GM12878 (cell line): ENCODE results near the gene WDR43. TPM values are rescaled to one million over a fixed set of nuclear protein-coding genes. Genes with fewer than 3 reads are reported as not detected.

Experiments used
- ATAC-seq: fragments of 200-7000 bp; cut with Tn5 transposase; 3 replicates; pipeline ENCODE4 v1.9.1; 2020; ENCODE audit warnings: mild to moderate bottlenecking, moderate library complexity
- BruUV-seq: library from RNA; stranded (reverse); fragments of 400-500 nt; replicated peaks from 2 replicates; lab custom pipeline; 2021; lab: Mats Ljungman, UMichigan
- CTCF ChIA-PET: fragments of 300-600 bp; sonication (Branson Sonifier 250); formaldehyde crosslinking; extraction: SDS; loops from one replicate; lab custom pipeline; 2021; ENCODE audit warnings: inconsistent platforms; lab: Yijun Ruan, JAX
- POLR2A ChIA-PET: fragments of 350-600 bp; formaldehyde crosslinking; extraction: SDS; loops from one replicate; lab custom pipeline; 2021; ENCODE audit warnings: inconsistent platforms; lab: Charles Lee
- RAD21 ChIA-PET: fragments of 300-600 bp; sonication (Branson Sonifier 250); formaldehyde crosslinking; loops from one replicate; lab custom pipeline; 2023; ENCODE audit warnings: antibody characterized with exemption; ENCODE audit not compliant: unreplicated experiment; lab: Charles Lee
- SMC1A ChIA-PET: fragments of 300-600 bp; sonication (Branson Sonifier 250); formaldehyde crosslinking; loops from one replicate; lab custom pipeline; 2023; ENCODE audit not compliant: unreplicated experiment, uncharacterized antibody; lab: Charles Lee
- DNase-seq: peaks from one replicate; pipeline ENCODE4 v3.0.0-alpha.2; 2011; ENCODE audit warnings: low read depth, low spot score
- FAIRE-seq: peaks from 3 replicates; lab custom pipeline; 2011; peaks lifted over from hg19 to GRCh38; lab: Jason Lieb, UNC
- H2AFZ ChIP-seq: 2 replicates; pipeline ENCODE4 v1.6.0; 2011; ENCODE audit warnings: low read depth, low read length, control low read depth; ENCODE audit not compliant: control insufficient read depth
- H3K27ac ChIP-seq: 2 replicates; pipeline ENCODE4 v1.5.1; 2011; ENCODE audit warnings: control low read depth; ENCODE audit not compliant: control insufficient read depth, insufficient read depth
- H3K27me3 ChIP-seq, 2 experiments: replicated peaks in 1 of 2; 2 replicates each; pipeline versions ENCODE4 v1.6.0 to v1.6.1; 2011; ENCODE audit warnings: low read length in 1 of 2; ENCODE audit not compliant: control insufficient read depth in 2 of 2, insufficient read depth in 2 of 2
- H3K36me3 ChIP-seq, 2 experiments: 2 replicates each; pipeline ENCODE4 v1.5.1; 2011; ENCODE audit warnings: low read length in 1 of 2; ENCODE audit not compliant: control insufficient read depth in 2 of 2, insufficient read depth in 2 of 2
- H3K4me1 ChIP-seq: 2 replicates; pipeline ENCODE4 v1.6.1; 2011; ENCODE audit warnings: mild to moderate bottlenecking, low read length, moderate library complexity, mixed read lengths; ENCODE audit not compliant: control insufficient read depth, insufficient read depth
- H3K4me2 ChIP-seq: 2 replicates; pipeline ENCODE4 v1.6.0; 2011; ENCODE audit warnings: control low read depth; ENCODE audit not compliant: control insufficient read depth, insufficient read depth
- H3K4me3 ChIP-seq: fragments of 200-600 bp; sonication (generic); 2 replicates; pipeline ENCODE4 v1.5.1; 2016
- H3K79me2 ChIP-seq: 2 replicates; pipeline ENCODE4 v1.6.0; 2011; ENCODE audit warnings: low read length; ENCODE audit not compliant: control insufficient read depth, insufficient read depth
- H3K9ac ChIP-seq: 2 replicates; pipeline ENCODE4 v1.8.0; 2011; ENCODE audit warnings: low read length, control low read depth, mixed read lengths; ENCODE audit not compliant: control insufficient read depth, insufficient read depth
- H3K9me3 ChIP-seq: replicated peaks from 3 replicates; pipeline ENCODE4 v1.5.1; 2011; ENCODE audit warnings: mild to moderate bottlenecking, low read length; ENCODE audit not compliant: control insufficient read depth, insufficient read depth
- H4K20me1 ChIP-seq: 2 replicates; pipeline ENCODE4 v1.6.0; 2011; ENCODE audit not compliant: control insufficient read depth, insufficient read depth
- CBX5 ChIP-seq: sonication (generic); IDR thresholded peaks from 2 replicates; pipeline ENCODE4 v1.6.1; 2016; ENCODE audit warnings: low read depth, moderate library complexity, mild to moderate bottlenecking, inconsistent platforms
- CEBPZ ChIP-seq: fragments of 150-350 bp; IDR thresholded peaks from 2 replicates; pipeline ENCODE4 v1.6.1; 2016; ENCODE audit warnings: low read depth, low read length
- E2F4 ChIP-seq: IDR thresholded peaks from 2 replicates; pipeline ENCODE4 v1.6.1; 2012; ENCODE audit warnings: low read depth, low read length, improper control_type of control experiment
- ETV6 ChIP-seq, 2 experiments: fragments of 450-650 bp in 1 of 2; IDR thresholded peaks in 1 of 2; conservative IDR thresholded peaks in 1 of 2; 2 replicates each; pipeline ENCODE4 v1.6.1; 2014; ENCODE audit warnings: antibody characterized with exemption in 1 of 2, borderline replicate concordance in 1 of 2, low read depth in 1 of 2, mild to moderate bottlenecking in 1 of 2, moderate library complexity in 1 of 2
- FOXM1 ChIP-seq: IDR thresholded peaks from 2 replicates; pipeline ENCODE4 v1.6.1; 2012; ENCODE audit warnings: low read depth, mild to moderate bottlenecking, inconsistent platforms, low read length, moderate library complexity
- HDAC6 ChIP-seq: fragments of 200-600 bp; sonication (generic); IDR thresholded peaks from one replicate; pipeline ENCODE4 v1.8.0; 2017; ENCODE audit warnings: antibody characterized with exemption; ENCODE audit not compliant: unreplicated experiment
- IKZF1 ChIP-seq: fragments of 450-650 bp; conservative IDR thresholded peaks from 2 replicates; pipeline ENCODE4 v1.6.1; 2017; ENCODE audit warnings: antibody characterized with exemption, mild to moderate bottlenecking
- JUND ChIP-seq: IDR thresholded peaks from 2 replicates; pipeline ENCODE4 v1.6.1; 2012; ENCODE audit warnings: low read depth, mild to moderate bottlenecking, low read length, improper control_type of control experiment, moderate library complexity
- MTA3 ChIP-seq: IDR thresholded peaks from 2 replicates; pipeline ENCODE4 v1.6.1; 2012; ENCODE audit warnings: low read length, inconsistent platforms, borderline replicate concordance
- NBN ChIP-seq: fragments of 450-650 bp; IDR thresholded peaks from 2 replicates; pipeline ENCODE4 v1.6.1; 2016
- NFXL1 ChIP-seq: fragments of 450-650 bp; IDR thresholded peaks from 2 replicates; pipeline ENCODE4 v1.6.1; 2017; ENCODE audit warnings: antibody characterized with exemption, mild to moderate bottlenecking, borderline replicate concordance
- NRF1 ChIP-seq: conservative IDR thresholded peaks from 2 replicates; pipeline ENCODE4 v1.6.1; 2011; ENCODE audit warnings: mild to moderate bottlenecking, low read depth, low read length, improper control_type of control experiment
- POLR2A ChIP-seq: IDR thresholded peaks from 2 replicates; pipeline ENCODE4 v1.6.1; 2011; ENCODE audit warnings: low read depth, mild to moderate bottlenecking, low read length
- POLR2AphosphoS2 ChIP-seq: IDR thresholded peaks from 2 replicates; pipeline ENCODE4 v1.6.1; 2011; ENCODE audit warnings: low read depth, mild to moderate bottlenecking, low read length, improper control_type of control experiment, moderate library complexity
- SMAD5 ChIP-seq: IDR thresholded peaks from 2 replicates; pipeline ENCODE4 v1.6.1; 2016; ENCODE audit warnings: antibody characterized with exemption, low read depth
- ZNF207 ChIP-seq: fragments of 450-650 bp; IDR thresholded peaks from 2 replicates; pipeline ENCODE4 v1.6.1; 2014; ENCODE audit warnings: antibody characterized with exemption, mild to moderate bottlenecking, borderline replicate concordance
- ZNF274 ChIP-seq: IDR thresholded peaks from one replicate; pipeline ENCODE4 v1.8.0; 2011; ENCODE audit not compliant: insufficient read length, insufficient read depth
- WGBS: methylation state at CpG from one replicate; pipeline ENCODE4 v1.1.6; 2016; ENCODE audit warnings: low lambda C conversion rate; ENCODE audit not compliant: insufficient replicate concordance, insufficient coverage; ENCODE audit errors: missing lambda C conversion rate; 5-methylcytosine and 5-hydroxymethylcytosine counted together
- in situ Hi-C: fragments of 300-500 bp; cut with MboI; formaldehyde crosslinking; loops from 9 replicates; pipeline ENCODE4 v1.14.3; 2018; ENCODE audit warnings: mixed read lengths
- intact Hi-C: fragments of 100-400 bp; cut with micrococcal nuclease; formaldehyde crosslinking; loops from one replicate; pipeline ENCODE4 v1.14.2; 2022; ENCODE audit not compliant: unreplicated experiment
- polyA plus RNA-seq, 11 experiments: library from polyadenylated mRNA; depleted of rRNA in 4 of 11; unstranded in 6 of 11; stranded (reverse) in 5 of 11; fragments of >200 nt; fragmentation: Nextera tagmentation in 4 of 11; fragmentation: Illumina TruSeq in 1 of 11; extraction: Ambion mirVana in 4 of 11; extraction: Trizol in 1 of 11; gene quantifications; 1 replicate in 1 of 11; 2 replicates in 10 of 11; pipeline versions ENCODE4 v1.2.1 to v1.2.3, GENCODE V29; 2011 to 2016; ENCODE audit warnings: inconsistent platforms in 2 of 11, missing spikeins in 2 of 11, low read depth in 1 of 11
- total RNA-seq, 4 experiments: library from RNA; depleted of rRNA in 3 of 4; stranded (reverse); fragments of >200 nt in 3 of 4; fragmentation: Illumina TruSeq in 1 of 4; extraction: Trizol in 1 of 4; gene quantifications; 2 replicates each; pipeline versions ENCODE4 v1.2.1 to v1.2.3, GENCODE V29; 2013 to 2021
- TF ChIP-seq, protein P1 (sequence below): IDR thresholded peaks from 2 replicates; pipeline ENCODE4 v1.6.1; 2011; ENCODE audit warnings: borderline replicate concordance, low read depth, mild to moderate bottlenecking, moderate library complexity, mixed read lengths, low read length; ENCODE audit not compliant: insufficient read depth; ENCODE audit errors: extremely low read length
- TF ChIP-seq, protein P2 (sequence below): fragments of 450-650 bp; IDR thresholded peaks from 2 replicates; pipeline ENCODE4 v1.6.1; 2016; ENCODE audit warnings: mild to moderate bottlenecking

The WDR43 gene
- total and polyA plus RNA-seq, 10 of the 15 experiments (the other 5 are each of a cell fraction or from before 2014, with no cell fraction given) = 39.3 to 153 (median 81.9) TPM

DNA sequence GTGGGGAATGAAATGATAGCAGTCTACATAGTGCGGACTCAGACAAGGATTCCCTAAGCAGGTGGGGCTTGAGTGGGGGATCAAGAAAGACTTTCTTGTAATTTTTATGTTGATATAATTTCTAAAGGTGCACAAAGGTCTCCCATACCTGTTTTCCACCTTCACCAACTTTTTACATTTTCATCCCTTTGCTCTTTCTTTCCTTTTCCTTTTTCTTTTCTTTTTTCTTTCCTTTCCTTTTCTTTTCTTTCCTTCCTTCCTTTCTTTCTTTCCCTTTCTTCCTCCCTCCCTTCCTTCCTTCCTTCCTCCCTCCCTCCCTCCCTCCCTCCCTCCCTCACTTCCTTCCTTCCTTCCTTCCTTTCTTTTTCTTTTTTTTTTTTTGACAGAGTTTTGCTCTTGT, 14.3 kb upstream of the WDR43 start:
- H3K4me2 ChIP-seq = no peak overlapping the region
- intact Hi-C loops = no loop called here
- H3K36me3 ChIP-seq = no peaks in the 10 kb centered on the region
- ChIA-PET RAD21 (no interaction called here), SMC1A (interaction anchor here (0.7 to 2.1 kb wide), 4 partner anchors 10 to 285 kb away, joined by 3 to 6 read pairs (median 3); partner anchors contain the start of gene TRMT61B), CTCF (no interaction called here), POLR2A (no interaction called here)
- in situ Hi-C loops = no loop called here
- H3K4me1 ChIP-seq = no peaks in the 10 kb centered on the region
- TF ChIP-seq MTA3 = no peak
- no peak for TF ChIP-seq POLR2AphosphoS2
- TF ChIP-seq FOXM1 = no peak
- no peak for TF ChIP-seq ETV6 (conservative IDR thresholded peaks at IDR 0.05 in 1 of 2, IDR thresholded peaks at IDR 0.05 in 1 of 2; ENCODE audit: borderline replicate concordance in 1 of 2, low read depth in 1 of 2)
- TF ChIP-seq NRF1 = no peak
- TF ChIP-seq POLR2A = no peak
- no peak for TF ChIP-seq E2F4
- no peak for TF ChIP-seq CBX5
- TF ChIP-seq, protein P1, sequence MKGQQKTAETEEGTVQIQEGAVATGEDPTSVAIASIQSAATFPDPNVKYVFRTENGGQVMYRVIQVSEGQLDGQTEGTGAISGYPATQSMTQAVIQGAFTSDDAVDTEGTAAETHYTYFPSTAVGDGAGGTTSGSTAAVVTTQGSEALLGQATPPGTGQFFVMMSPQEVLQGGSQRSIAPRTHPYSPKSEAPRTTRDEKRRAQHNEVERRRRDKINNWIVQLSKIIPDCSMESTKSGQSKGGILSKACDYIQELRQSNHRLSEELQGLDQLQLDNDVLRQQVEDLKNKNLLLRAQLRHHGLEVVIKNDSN = no peak
- TF ChIP-seq SMAD5 = no peak
- TF ChIP-seq, protein P2, sequence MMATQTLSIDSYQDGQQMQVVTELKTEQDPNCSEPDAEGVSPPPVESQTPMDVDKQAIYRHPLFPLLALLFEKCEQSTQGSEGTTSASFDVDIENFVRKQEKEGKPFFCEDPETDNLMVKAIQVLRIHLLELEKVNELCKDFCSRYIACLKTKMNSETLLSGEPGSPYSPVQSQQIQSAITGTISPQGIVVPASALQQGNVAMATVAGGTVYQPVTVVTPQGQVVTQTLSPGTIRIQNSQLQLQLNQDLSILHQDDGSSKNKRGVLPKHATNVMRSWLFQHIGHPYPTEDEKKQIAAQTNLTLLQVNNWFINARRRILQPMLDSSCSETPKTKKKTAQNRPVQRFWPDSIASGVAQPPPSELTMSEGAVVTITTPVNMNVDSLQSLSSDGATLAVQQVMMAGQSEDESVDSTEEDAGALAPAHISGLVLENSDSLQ = no peak
- no peak for TF ChIP-seq CEBPZ
- TF ChIP-seq IKZF1 = no peak
- TF ChIP-seq ZNF207 = no peak
- no peak for TF ChIP-seq NBN
- no peak for TF ChIP-seq NFXL1
- no peak for TF ChIP-seq ZNF274
- no peak for TF ChIP-seq HDAC6
- TF ChIP-seq JUND = no peak
- BruUV-seq = no TSS peak
- 50% methylated on average over 1 of the region's 1 CpG for WGBS
- H2AFZ ChIP-seq = no peak overlapping the region
- no peaks in the 10 kb centered on the region; a peak in 1 of 4 replicates for H3K27me3 ChIP-seq
- H3K4me3 ChIP-seq = no peak overlapping the region
- ATAC-seq (no peak), FAIRE-seq (no peak), DNase-seq (no peak)
- H3K79me2 ChIP-seq = no peaks in the 10 kb centered on the region
- no peaks in the 10 kb centered on the region for H4K20me1 ChIP-seq
- H3K9ac ChIP-seq = no peak overlapping the region
- H3K9me3 ChIP-seq = no peaks in the 10 kb centered on the region
- no peak overlapping the region for H3K27ac ChIP-seq
